Dermis microvascular lymphatic vessel endothelial cell (primary cell): ENCODE results near the gene SOBP. TPM values are rescaled to one million over a fixed set of nuclear protein-coding genes. Genes with fewer than 3 reads are reported as not detected.

Source experiments
- DNase-seq, 2 donors: peaks; one replicate each; pipeline versions ENCODE4 v3.0.0 to v3.0.0-alpha.2; 2010; ENCODE audit warnings: low read depth in 2 of 2
- total RNA-seq: library from RNA; depleted of rRNA; stranded (reverse); fragments of >200 nt; gene quantifications from 2 replicates; pipeline ENCODE4 v1.2.1, GENCODE V29; 2014

The SOBP gene
- total RNA-seq, 1 donor from 2014 or later: 0.26 TPM

GRCh38 chr6:107613651-107614379 is 123.9 kb downstream of the SOBP start:
- no peak for DNase-seq

GRCh38 chr6:107614828-107615227 is 124.9 kb downstream of the SOBP start:
- no peak for DNase-seq

DNA sequence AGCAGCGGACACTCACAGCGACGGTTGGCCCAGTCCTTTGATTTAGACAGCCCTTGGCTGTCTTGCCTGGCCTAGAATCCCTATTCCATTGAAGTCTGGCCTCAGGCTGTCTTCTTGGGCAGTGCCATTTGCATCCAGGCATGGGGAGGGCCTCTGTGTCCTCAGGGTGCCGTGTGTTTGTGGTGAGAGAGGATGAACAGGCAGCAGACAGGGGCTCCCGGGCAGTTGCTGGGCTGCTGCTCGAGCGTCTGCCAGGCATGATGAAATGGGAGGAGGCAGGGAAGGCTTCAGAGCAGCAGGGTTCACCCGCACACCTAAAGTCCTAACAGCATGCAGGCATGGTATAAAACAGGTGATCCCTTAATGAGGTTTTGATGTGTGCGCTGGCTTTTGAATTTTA is 126.9 kb downstream of the SOBP start:
- DNase-seq: no peak

GRCh38 chr6:107617341-107617932 is 127.5 kb downstream of the SOBP start:
- DNase-seq: no peak

- no peak for DNase-seq
These were observed 128.8 kb downstream of the SOBP start for GRCh38 chr6:107618672-107619071.

- peak in 1 of 2 donors; percentile 52 for DNase-seq
These were observed 130.8 kb downstream of the SOBP start for GRCh38 chr6:107620732-107621131.

DNA sequence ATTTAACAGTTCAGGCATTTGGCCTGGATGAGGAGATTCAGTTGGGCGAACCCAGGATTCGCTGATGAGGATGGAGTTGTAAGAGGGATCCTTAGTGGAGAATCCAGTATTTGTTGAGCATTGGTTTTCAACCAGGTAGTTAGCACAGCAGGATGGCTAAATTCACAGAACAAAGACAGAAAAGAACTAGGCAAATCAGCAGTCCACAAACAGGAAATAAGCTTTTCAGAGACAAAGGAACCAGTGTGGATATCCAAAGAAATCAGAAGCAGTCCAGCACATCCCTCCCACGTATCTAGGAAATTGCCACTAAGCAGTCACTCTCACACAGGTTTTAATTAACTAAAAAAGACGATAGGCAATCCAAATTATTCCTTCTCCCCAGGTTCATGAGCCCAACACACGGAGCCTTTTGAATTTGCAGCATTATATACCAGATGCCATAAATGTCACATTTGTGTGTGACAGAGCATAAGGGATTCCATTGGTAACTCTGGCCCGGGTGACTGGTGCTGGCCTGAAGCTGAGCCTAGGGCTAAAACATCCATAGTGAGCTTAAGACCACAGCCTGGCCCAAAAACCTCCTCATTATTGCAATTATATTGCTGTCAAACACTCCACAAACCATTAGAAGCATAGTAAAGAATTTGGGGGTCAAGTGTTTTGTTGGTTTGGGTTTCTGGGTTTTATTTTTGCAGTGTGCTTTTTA is 131.5 kb downstream of the SOBP start:
- DNase-seq: peak in 1 of 2 donors; percentile 31

GRCh38 chr6:107622269-107622668 is 132.4 kb downstream of the SOBP start:
- no peak for DNase-seq

DNA sequence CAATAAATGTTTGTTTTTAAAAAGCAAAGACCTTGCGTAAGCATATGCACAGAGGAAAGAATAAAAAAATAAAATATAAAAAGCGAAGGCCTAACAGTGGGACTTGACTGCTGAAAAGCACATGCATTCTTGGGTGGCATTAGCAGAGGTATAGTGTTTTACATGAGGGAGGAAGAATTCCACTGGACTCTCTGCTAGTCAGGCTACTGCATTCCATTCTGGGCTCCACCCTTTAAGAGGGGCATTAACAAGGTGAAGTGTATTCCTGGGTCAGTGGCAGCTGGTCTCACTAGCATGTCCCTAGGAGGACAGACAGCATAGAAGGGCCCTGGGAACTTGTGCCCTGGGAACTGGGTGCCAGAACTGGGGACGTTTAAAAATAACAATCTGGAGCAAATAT is 134.1 kb downstream of the SOBP start:
- DNase-seq: no peak

- peak; percentile 70 to 71 for DNase-seq
These were observed 134.6 kb downstream of the SOBP start for GRCh38 chr6:107624541-107624940.

DNA sequence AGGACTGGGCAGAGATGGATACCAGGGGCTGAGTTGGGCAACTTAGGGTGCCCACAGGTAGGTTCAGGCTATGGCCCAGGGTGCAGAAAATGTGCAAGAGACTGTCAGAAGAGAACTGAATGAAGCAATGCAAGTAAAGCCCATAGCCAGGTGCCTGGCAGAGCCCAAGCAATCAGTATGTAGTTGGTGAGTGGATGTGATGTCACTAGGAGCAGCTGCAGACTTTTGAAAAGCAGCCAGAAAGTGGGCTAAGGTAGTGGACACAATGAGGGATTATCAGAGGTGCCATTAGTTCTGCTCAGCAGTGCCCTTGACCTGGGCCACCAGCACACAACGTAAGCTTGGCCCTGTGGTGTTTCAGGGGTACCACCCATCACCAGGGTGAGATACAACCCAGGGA is 135.3 kb downstream of the SOBP start:
- peak in 1 of 2 donors; percentile 24 for DNase-seq

DNA sequence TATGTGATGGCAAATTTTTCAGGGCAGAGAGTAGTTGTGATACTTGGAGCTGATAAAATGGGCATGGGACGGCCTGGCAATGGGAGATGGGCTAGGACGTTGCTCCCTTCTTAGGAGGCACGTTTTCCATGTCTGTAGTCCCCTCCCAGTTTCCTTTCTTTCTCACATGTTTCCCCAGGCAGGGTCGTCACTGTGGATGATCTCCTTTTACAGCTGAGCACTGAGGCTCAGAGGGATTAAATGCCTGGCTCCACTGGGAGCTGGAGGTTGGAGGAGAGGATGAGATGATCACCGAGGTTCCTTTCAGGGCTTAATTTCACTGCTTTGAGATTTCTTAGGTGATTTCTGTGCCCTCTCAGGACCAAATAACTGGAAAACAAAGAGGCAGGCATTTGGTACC is 136.7 kb downstream of the SOBP start:
- no peak for DNase-seq

GRCh38 chr6:107627969-107628368 is 138.1 kb downstream of the SOBP start:
- DNase-seq: no peak

- no peak for DNase-seq
These were observed 139.0 kb downstream of the SOBP start for GRCh38 chr6:107628878-107629277.

- peak in 1 of 2 donors; percentile 20 for DNase-seq
These were observed 139.7 kb downstream of the SOBP start for GRCh38 chr6:107629548-107630129.

DNA sequence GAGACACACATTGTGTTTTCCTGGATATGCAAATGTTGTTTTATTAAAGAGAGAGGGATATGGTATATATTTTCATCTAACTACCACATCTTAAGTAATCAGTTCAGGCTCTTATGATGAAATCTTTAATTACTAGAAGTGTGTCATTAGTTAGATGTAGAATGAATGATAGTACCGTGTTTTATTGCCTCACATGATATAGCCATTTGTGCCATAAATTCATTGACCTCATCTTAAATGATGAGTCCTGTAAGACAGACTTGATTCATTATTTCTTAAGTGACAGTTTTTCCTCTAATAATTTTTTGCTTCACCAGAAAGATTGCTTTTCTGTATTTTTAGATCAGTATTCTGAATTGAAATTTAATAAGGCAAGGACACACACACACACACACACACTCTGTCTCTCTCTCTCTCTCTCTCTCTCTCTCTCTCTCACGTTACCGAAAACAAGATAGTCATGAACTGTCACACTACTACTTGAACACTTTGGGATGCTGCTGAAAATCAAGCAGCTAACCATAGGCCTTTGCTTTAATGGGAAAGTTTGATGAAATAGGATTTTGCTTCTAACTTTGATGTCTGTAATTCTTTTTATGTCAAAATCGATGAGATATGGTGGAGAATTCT is 140.5 kb downstream of the SOBP start:
- no peak for DNase-seq

DNA sequence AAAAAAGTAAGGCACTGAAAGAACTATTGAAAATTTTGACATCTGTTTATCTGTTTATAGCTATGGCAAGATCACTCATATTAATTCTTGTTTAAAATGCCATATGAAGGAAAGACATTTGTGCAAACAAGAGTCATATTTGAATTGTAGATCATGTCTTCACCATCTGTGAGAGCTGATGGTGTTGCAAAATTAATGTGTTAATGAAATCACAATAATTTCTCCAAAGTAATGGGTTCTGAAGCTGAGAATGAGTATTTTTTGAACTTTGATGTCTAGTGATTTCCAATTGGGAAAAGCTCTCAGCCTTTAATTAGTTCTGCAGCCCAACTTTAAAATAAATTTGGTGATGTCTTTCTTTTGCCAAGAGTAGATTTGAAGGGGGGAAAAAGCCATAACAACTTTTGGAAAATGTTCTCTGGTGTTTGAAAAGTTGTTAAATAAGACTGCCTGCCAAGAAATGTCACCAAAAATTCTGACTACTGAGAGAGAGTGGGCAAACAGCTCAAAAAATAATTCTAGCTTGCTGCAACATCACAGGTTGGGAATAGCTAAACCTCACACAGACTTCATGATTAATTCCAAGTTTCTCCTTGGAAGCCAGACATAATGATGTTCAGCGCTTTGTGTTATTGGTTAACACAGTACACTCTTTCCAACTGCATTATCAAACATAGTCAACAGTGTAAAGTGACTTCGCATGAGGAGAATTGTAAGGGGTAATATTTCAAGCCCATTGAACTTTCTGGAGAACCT is 142.6 kb downstream of the SOBP start:
- DNase-seq: no peak

DNA sequence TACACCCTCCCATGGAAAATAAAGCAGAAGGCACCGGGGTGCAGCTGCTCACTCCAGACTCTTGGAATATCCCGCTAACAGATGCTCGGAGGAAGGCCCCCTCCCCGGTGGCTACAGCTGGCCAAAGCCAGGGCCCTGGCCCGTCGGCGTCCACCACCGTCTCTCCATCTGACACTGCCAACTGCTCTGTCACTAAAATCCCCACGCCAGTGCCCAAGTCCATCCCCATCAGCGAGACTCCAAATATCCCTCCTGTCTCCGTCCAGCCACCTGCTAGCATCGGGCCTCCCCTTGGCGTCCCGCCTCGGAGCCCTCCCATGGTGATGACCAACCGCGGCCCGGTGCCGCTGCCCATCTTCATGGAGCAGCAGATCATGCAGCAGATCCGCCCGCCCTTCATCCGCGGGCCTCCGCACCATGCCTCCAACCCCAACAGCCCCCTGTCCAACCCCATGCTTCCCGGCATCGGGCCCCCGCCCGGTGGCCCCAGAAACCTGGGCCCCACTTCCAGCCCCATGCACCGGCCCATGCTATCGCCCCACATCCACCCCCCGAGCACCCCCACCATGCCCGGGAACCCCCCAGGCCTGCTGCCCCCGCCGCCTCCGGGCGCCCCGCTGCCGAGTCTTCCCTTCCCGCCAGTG is 143.9 kb downstream of the SOBP start:
- no peak for DNase-seq

DNA sequence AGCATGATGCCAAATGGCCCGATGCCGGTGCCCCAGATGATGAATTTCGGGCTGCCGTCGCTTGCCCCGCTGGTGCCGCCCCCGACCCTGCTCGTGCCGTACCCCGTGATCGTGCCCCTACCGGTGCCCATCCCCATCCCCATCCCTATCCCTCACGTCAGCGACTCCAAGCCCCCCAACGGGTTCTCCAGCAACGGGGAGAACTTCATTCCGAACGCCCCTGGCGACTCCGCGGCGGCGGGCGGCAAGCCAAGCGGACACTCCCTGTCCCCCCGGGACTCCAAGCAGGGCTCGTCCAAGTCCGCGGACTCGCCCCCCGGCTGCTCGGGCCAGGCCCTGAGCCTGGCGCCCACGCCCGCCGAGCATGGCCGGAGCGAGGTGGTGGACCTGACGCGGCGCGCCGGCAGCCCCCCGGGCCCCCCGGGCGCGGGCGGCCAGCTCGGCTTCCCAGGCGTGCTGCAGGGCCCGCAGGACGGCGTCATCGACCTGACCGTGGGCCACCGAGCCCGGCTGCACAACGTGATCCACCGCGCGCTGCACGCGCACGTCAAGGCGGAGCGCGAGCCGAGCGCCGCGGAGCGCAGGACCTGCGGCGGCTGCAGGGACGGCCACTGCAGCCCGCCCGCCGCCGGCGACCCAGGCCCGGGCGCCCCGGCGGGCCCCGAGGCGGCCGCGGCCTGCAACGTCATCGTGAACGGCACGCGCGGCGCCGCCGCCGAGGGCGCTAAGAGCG is 144.6 kb downstream of the SOBP start:
- DNase-seq: peak in 1 of 2 donors; percentile 19

DNA sequence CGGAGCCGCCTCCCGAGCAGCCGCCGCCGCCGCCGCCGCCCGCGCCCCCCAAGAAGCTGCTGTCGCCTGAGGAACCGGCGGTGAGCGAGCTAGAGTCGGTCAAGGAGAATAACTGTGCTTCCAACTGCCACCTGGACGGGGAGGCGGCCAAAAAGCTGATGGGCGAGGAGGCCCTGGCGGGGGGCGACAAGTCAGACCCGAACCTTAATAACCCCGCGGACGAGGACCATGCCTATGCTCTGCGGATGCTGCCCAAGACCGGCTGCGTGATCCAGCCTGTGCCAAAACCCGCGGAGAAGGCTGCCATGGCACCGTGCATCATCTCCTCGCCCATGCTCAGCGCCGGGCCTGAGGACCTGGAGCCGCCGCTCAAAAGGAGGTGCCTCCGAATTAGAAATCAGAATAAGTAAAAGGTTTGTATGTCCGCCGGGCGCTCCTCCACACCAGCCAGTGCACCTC is 145.2 kb downstream of the SOBP start:
- DNase-seq: no peak
